HG03103 (cell line): ENCODE measurements around the gene GMNN.

Source experiments
- ATAC-seq: cut with Tn5 transposase; IDR thresholded peaks from one replicate; pipeline ENCODE4 v1.9.1; 2021; ENCODE audit warnings: low read depth; ENCODE audit not compliant: unreplicated experiment

The GMNN gene

GRCh38 chr6:24799541-24799915 lies 24.8 kb downstream of the GMNN start:
- ATAC-seq = no peak

- no peak for ATAC-seq
Measured at GRCh38 chr6:24802271-24803059, 27.7 kb downstream of the GMNN start.

- ATAC-seq = no peak
Measured at GRCh38 chr6:24807584-24807983, 32.8 kb downstream of the GMNN start.

GRCh38 chr6:24809728-24810127 lies 35.0 kb downstream of the GMNN start:
- ATAC-seq = no peak

- no peak for ATAC-seq
Measured at GRCh38 chr6:24818346-24818745, 43.6 kb downstream of the GMNN start.

GRCh38 chr6:24821860-24822444 lies 47.2 kb downstream of the GMNN start:
- no peak for ATAC-seq

- ATAC-seq = no peak
Measured at GRCh38 chr6:24822696-24823095, 48.0 kb downstream of the GMNN start.

- no peak for ATAC-seq
Measured at GRCh38 chr6:24823185-24823584, 48.4 kb downstream of the GMNN start.

- no peak for ATAC-seq
Measured at GRCh38 chr6:24824142-24824938, 49.6 kb downstream of the GMNN start.

- no peak for ATAC-seq
Measured at GRCh38 chr6:24825130-24825630, 50.4 kb downstream of the GMNN start.

- ATAC-seq = no peak
Measured at GRCh38 chr6:24827162-24827561, 52.4 kb downstream of the GMNN start.

- no peak for ATAC-seq
Measured at GRCh38 chr6:24827970-24828369, 53.2 kb downstream of the GMNN start.

- no peak for ATAC-seq
Measured at GRCh38 chr6:24829657-24830056, 54.9 kb downstream of the GMNN start.

GRCh38 chr6:24831771-24832716 lies 57.3 kb downstream of the GMNN start:
- no peak for ATAC-seq

GRCh38 chr6:24832794-24833193 lies 58.1 kb downstream of the GMNN start:
- no peak for ATAC-seq

GRCh38 chr6:24833711-24834386 lies 59.1 kb downstream of the GMNN start:
- no peak for ATAC-seq
